Activated CD4-positive, alpha-beta T cell treated with anti-CD3 and anti-CD28 coated beads, Interleukin-2, amount 50 U/mL, for 48 hours (primary cell): ENCODE results near the gene UBE2H.
"Not testable (repeated sequence)": the region's sequence is repeated elsewhere in the genome, so short reads cannot be mapped to it uniquely, and the experiment has no call there.

Experiments used
- DNase-seq, 2 experiments: peaks; one replicate each; pipeline ENCODE4 v3.0.0-alpha.2; 2020

The UBE2H gene

GRCh38 chr7:129866251-129866650, 86.5 kb downstream of the UBE2H start:
- DNase-seq: no peak

- no peak for DNase-seq
Observed at GRCh38 chr7:129865925-129866201, 86.9 kb downstream of the UBE2H start.

GRCh38 chr7:129865093-129865924, 87.5 kb downstream of the UBE2H start:
- no peak for DNase-seq

DNA sequence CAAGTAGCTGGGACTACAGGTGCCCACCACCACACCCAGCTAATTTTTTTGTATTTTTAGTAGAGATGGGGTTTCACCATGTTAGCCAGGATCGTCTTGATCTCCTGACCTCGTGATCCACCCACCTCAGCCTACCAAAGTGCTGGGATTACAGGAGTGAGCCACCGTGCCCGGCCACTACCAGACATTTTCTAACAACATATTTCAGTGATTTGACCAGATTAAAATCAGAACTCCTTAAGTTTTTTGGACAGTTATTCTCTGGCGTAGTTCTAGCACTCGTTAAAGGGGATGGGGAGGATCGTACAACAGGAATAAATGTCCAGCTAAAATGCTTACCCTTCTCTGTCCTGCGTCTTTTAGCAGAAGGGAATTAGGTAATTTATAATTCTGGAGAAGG, 88.1 kb downstream of the UBE2H start:
- DNase-seq: not testable (repeated sequence)

DNA sequence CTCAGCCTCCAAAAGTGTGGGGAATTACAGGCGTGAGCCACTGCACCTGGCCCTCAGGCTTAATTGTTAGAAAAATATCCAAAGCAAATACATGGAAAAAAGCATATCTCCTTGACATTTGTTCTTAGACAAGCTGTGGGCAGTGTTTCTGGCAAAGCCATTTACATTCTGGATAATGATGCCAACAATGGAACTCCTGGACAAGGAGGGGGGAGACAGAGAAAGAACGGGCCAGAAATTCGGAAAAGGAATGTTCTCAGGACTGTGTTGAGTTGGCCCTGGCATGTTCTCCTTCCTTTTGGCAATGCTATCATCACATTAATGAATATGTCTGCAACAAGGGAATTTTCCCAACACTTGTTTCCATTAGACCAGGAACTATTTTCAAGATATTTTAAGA, 88.7 kb downstream of the UBE2H start:
- no peak for DNase-seq

- DNase-seq: no peak
Observed at GRCh38 chr7:129862682-129863081, 90.1 kb downstream of the UBE2H start.

- DNase-seq: not testable (repeated sequence)
Observed at GRCh38 chr7:129860784-129861183, 92.0 kb downstream of the UBE2H start.

- no peak for DNase-seq
Observed at GRCh38 chr7:129859183-129859582, 93.6 kb downstream of the UBE2H start.

DNA sequence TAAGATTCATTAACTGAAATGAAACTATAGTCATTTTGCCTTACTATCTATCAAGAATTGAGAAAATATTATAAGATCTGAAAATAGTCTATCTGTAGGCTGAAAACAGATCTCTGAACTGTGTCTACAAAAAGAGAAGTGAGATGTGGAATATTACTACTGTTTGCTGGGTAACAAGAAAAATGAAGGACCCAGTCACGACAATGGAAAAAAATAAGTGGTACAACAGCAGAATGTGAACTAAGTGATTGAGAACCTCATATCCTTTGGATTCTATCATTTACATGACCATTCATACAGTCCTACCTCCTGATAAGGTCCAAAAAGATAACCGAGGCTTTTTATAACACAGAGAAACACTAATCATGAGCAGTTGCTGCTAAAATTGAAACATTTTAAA, 94.3 kb downstream of the UBE2H start:
- DNase-seq: no peak

GRCh38 chr7:129857313-129857712, 95.4 kb downstream of the UBE2H start:
- no peak for DNase-seq

DNA sequence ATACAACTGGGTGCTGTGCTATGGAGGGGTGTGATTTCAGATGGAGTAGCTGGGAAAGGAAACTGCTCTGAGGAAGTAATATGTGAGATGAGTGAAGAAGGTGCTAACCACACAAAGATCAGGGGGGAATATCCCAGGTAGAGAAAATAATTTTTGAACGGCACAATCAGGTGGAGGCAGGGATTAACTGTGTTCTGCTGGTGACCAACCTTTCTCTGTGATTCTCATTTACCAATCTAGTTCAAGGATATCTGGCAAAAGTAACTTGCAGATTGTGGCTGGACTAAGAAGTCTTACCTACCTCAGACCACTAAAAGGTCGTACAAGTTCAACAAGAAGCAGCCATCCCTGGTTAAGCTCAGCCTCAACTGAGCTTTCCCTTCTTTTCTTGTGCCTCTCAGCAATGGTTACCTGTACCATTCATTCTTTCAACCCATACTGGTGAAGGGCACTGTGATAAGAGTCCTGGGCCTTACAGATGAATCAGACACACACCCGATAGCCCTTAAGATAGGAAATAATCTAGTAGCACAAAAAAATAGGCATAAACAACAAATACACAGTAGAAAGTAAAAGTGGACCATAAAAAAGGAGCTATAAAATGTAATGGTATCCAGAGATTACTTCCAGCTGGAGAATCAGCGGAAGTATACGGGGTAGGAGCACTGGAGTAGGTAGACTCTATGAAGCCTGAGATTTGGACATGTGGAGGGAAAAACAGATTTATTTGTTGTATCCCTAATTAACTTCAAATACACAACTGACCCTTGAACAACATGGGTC, 96.6 kb downstream of the UBE2H start:
- no peak for DNase-seq

DNA sequence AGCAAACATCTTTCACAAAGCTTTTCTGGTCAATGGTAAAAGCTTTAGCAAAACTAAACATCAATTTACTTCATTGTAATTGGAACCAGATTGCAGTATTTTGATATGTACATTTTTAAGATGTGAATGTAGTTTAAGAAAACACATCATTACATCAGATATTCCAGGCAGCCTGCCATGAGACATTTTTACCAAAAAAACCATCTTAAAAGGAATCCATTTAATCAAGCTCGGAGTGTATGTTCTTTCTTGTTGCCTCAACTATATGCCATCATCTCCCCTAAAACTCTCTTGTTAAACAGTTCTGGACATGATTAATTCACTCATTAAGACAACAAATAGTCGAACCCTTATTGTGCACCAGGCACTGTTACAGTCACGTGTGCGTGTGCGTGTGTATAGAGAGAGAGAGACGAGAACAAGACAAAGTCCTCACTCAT, 97.5 kb downstream of the UBE2H start:
- no peak for DNase-seq

- DNase-seq: no peak
Observed at GRCh38 chr7:129854401-129854800, 98.4 kb downstream of the UBE2H start.

DNA sequence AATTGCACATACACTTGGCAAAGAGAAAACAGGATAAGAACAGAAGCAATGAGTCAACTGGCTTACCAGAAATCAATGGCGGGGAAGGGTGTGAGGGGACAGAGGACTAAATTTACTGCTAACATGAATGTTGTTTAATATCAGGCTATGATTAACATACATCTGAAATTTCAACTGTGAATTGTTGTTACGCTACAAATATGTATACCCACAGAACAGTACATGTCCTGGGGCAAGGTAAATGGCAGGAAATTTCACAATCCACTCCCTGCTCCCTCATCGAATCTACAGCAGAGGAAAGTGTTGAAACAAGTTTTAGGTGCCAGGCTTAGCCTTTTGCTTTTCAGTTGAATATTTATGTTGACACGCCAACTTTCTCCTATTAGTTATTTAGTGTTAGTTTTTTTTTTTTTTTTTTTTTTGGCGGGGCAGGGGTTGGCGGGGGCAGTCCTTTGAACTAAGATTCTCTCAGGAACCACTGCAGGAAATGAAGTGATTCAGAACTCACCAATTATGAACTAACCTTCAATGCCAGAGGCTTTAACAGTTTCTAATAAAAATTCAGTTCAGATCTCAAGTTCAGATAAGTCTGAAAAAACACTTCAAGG, 99.0 kb downstream of the UBE2H start:
- DNase-seq: no peak

DNA sequence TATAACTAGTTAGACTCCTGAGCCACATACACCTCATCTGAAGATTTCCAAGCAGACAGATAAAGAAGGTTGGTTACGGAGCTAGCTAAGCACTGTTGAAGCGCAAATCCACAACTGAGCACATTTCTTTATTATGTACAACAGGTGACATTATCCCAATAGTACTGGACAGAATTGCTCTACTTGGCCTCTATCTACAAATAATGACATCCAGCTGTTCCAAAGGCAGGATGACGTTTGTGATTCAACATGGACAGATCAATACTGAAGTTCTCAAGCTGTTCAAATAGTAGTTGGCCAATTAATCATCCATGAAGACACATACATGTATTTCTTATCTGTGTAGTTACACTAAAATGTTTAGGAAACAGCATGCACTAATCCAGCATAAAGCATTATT, 101.0 kb downstream of the UBE2H start:
- DNase-seq: no peak

GRCh38 chr7:129851174-129851573, 101.6 kb downstream of the UBE2H start:
- no peak for DNase-seq

- no peak for DNase-seq
Observed at GRCh38 chr7:129848436-129848835, 104.3 kb downstream of the UBE2H start.

DNA sequence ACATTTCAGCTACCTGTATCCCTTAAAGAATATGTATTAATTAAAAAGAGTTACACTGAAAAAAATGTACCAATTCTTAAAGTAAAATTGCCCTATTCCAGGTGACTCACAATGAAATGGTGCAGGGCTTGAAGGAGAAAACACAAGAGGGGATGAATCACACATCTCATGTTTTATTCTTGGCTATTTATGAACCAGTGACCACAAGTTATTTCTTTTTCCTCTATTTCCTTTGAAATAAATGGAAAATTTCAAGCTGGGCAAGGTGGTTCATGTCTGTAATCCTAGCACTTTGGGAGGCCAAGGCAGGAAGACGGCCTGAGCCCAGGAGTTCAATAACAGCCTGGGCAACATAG, 106.8 kb downstream of the UBE2H start:
- DNase-seq: no peak

GRCh38 chr7:129845178-129845971, 107.4 kb downstream of the UBE2H start:
- no peak for DNase-seq

DNA sequence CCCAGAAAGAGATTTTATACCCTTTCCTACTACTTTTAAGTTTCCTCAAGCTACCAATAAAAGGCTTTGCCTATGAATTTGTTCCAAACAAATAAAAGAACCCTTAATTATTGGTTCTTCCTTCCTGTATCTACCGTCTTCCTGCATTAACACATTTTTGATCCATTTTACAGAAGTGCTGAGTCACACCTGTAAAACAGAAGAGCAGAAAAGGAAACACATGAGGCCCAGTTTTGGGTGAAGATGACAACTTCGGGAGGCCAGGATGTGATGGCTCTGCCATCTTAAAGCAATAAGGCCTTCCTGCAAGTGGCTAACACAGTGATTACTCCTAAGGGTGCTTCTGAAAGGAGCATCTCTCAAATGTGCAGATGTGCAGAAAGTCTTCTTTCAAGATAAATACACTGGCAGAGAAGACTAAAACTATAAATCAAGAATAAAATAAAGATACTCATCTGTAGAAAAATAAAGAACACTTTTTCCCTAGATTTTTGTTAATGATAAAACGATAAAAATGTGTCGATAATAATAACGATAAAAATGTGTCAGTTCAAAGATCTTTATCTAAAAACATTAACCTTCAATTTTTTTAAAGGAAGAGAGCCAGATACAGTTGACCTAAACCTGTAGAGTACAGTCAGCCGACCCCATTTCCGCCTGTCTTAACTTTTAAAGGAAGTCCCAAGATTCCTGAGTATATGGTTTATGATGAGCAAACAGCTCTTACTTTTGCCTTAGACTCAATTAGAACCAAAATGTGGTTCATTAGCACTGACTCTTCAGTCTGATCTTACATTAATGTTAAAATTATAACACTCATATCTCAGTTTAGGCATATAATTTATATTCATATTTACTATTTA, 108.6 kb downstream of the UBE2H start:
- no peak for DNase-seq

DNA sequence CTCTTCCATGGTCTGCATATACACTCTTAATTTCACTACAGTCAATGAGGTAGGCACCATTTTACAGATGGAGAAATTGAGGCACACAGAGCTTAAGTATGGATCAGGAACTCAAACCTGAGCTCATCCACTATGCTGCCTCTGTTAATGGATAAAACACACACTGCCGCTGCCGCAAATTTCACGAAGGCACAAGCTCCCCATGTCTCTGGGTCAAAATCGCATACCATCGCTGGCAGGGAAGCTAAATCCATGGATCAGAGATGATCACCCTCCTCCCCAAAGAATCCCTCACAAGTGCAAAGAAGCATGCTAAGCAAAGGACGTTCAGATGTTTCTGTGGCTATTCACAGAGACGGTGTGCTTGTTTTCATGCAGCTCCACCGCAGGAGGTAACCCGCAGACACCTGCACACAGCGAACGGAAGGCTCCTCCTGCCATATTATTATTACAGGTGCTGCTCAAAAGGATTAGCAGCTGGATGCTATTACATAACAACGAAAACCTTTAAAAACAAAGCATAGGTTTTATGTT, 109.3 kb downstream of the UBE2H start:
- no peak for DNase-seq

DNA sequence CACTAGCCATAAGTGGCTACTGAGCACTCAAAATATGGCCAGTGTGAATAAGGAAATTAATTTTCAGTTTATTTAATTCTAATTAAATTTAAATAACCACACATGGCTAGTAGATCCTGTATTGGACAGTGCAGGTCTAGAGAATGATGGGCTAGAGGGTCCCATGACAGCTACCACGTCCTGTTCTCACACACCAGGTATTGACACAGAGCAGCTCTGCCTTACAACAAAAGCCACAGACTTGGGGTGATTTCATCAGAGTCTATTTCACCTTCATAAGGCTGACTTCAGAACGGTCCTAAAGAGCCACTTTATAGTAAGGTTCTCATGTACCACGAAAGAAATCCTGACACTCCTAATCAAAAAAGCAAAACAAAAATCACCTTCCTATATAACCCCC, 111.3 kb downstream of the UBE2H start:
- DNase-seq: no peak
